Fibroblast of lung (primary cell): ENCODE results near the gene STK36. TPM values are rescaled to one million over a fixed set of nuclear protein-coding genes. Genes with fewer than 3 reads are reported as not detected.

Experiments used
- DNase-seq, 2 donors: peaks; one replicate each; pipeline versions ENCODE4 v3.0.0 to v3.0.0-alpha.2; 2010; ENCODE audit warnings: low read depth in 2 of 2
- H2AFZ ChIP-seq: 2 replicates; pipeline ENCODE4 v1.5.1; 2012; ENCODE audit warnings: low read length, control low read depth, inconsistent platforms
- H3K27ac ChIP-seq: 2 replicates; pipeline ENCODE4 v1.5.1; 2011; ENCODE audit warnings: low read length, control low read depth; ENCODE audit not compliant: insufficient read depth
- H3K27me3 ChIP-seq: 2 replicates; pipeline ENCODE4 v1.5.1; 2011; ENCODE audit warnings: mild to moderate bottlenecking, low read length; ENCODE audit not compliant: control insufficient read depth, insufficient read depth
- H3K36me3 ChIP-seq: 2 replicates; pipeline ENCODE4 v1.5.1; 2011; ENCODE audit warnings: low read length; ENCODE audit not compliant: control insufficient read depth, insufficient read depth
- H3K4me1 ChIP-seq: 2 replicates; pipeline ENCODE4 v1.5.1; 2011; ENCODE audit warnings: low read length; ENCODE audit not compliant: control insufficient read depth, insufficient read depth; ENCODE audit errors: extremely low read depth
- H3K4me2 ChIP-seq: 2 replicates; pipeline ENCODE4 v1.5.1; 2011; ENCODE audit warnings: low read length, control low read depth; ENCODE audit not compliant: insufficient read depth; ENCODE audit errors: extremely low read depth
- H3K4me3 ChIP-seq, 4 experiments: fragments of 200-600 bp in 1 of 4; sonication (generic) in 1 of 4; replicated peaks in 1 of 4; 2 replicates each; pipeline ENCODE4 v1.5.1; 2011 to 2016; ENCODE audit warnings: low read length in 4 of 4, low read depth in 3 of 4, mild to moderate bottlenecking in 3 of 4, control low read depth in 2 of 4, inconsistent platforms in 1 of 4, mixed read lengths in 1 of 4; ENCODE audit not compliant: insufficient read depth in 1 of 4; ENCODE audit errors: control extremely low read depth in 1 of 4
- H3K79me2 ChIP-seq: 2 replicates; pipeline ENCODE4 v1.5.1; 2012; ENCODE audit warnings: mild to moderate bottlenecking, low read length, inconsistent platforms; ENCODE audit not compliant: control insufficient read depth, insufficient read depth
- H3K9ac ChIP-seq: 2 replicates; pipeline ENCODE4 v1.5.1; 2011; ENCODE audit warnings: mild to moderate bottlenecking, low read length, control low read depth; ENCODE audit not compliant: insufficient read depth
- H3K9me3 ChIP-seq: 2 replicates; pipeline ENCODE4 v1.5.1; 2012; ENCODE audit warnings: low read depth, low read length; ENCODE audit not compliant: control insufficient read depth, insufficient read depth
- H4K20me1 ChIP-seq: 2 replicates; pipeline ENCODE4 v1.5.1; 2011; ENCODE audit warnings: low read length; ENCODE audit not compliant: control insufficient read depth, insufficient read depth; ENCODE audit errors: extremely low read depth
- CTCF ChIP-seq, 2 donors: IDR thresholded peaks in 1 of 2; conservative IDR thresholded peaks in 1 of 2; 1 replicate in 1 of 2; 2 replicates in 1 of 2; pipeline ENCODE4 v1.5.1; 2011 to 2012; ENCODE audit warnings: low read length in 2 of 2, control low read depth in 1 of 2, inconsistent platforms in 1 of 2, low read depth in 1 of 2, mild to moderate bottlenecking in 1 of 2
- EZH2 ChIP-seq: IDR thresholded peaks from 2 replicates; pipeline ENCODE4 v1.5.1; 2012; ENCODE audit warnings: low read length, control low read depth, mild to moderate bottlenecking; ENCODE audit errors: missing control alignments
- polyA plus RNA-seq, 2 donors: library from polyadenylated mRNA; depleted of rRNA in 1 of 2; stranded (reverse) in 1 of 2; unstranded in 1 of 2; fragments of >200 nt; gene quantifications; 2 replicates each; pipeline ENCODE4 v1.2.1, GENCODE V29; 2011 to 2012; ENCODE audit warnings: missing spikeins in 1 of 2
- total RNA-seq: library from RNA; depleted of rRNA; stranded (reverse); fragments of >200 nt; gene quantifications from 2 replicates; pipeline ENCODE4 v1.2.1, GENCODE V29; 2014

The STK36 gene
- total and polyA plus RNA-seq, 2 donors (not counting 1 experiment from before 2014, with no cell fraction given) = 21.4 to 36.0 TPM

- Histone ChIP-seq H3K36me3 (peaks cover 16% of the 10 kb centered on the region), H3K4me3 (no peak overlapping the region), H3K9me3 (no peaks in the 10 kb centered on the region), H2AFZ (no peak overlapping the region), H3K27me3 (no peaks in the 10 kb centered on the region), H3K79me2 (no peaks in the 10 kb centered on the region), H3K9ac (no peak overlapping the region), H3K4me1 (no peaks in the 10 kb centered on the region), H4K20me1 (no peaks in the 10 kb centered on the region), H3K27ac (no peak overlapping the region), H3K4me2 (no peak overlapping the region)
- DNase-seq = no peak
- no peak for TF ChIP-seq EZH2
- no peak for TF ChIP-seq CTCF (conservative IDR thresholded peaks at IDR 0.05 in 1 of 2, IDR thresholded peaks at IDR 0.05 in 1 of 2; ENCODE audit: low read depth in 1 of 2, low read length in 2 of 2)
Observed at GRCh38 chr2:218648787-218649100, 23.1 kb upstream of the STK36 start.

GRCh38 chr2:218655751-218656150 is 16.1 kb upstream of the STK36 start:
- peaks cover 20% of the 10 kb centered on the region for H3K79me2 ChIP-seq
- TF ChIP-seq EZH2 (no peak), CTCF (conservative IDR thresholded peaks at IDR 0.05 in 1 of 2, IDR thresholded peaks at IDR 0.05 in 1 of 2; ENCODE audit: low read depth in 1 of 2, low read length in 2 of 2) (no peak)

GRCh38 chr2:218658671-218659257 is 13.1 kb upstream of the STK36 start:
- H3K79me2 ChIP-seq = peaks cover 20% of the 10 kb centered on the region
- H3K27ac ChIP-seq = peak overlapping the region; percentile 57

More at GRCh38 chr2:218655751-218656150, 16.1 kb upstream of the STK36 start:
- Histone ChIP-seq H3K36me3 (peaks cover 10% of the 10 kb centered on the region), H3K27ac (no peak overlapping the region), H3K9ac (no peak overlapping the region), H2AFZ (no peak overlapping the region), H3K9me3 (no peaks in the 10 kb centered on the region), H4K20me1 (no peaks in the 10 kb centered on the region), H3K27me3 (no peaks in the 10 kb centered on the region), H3K4me2 (no peak overlapping the region), H3K4me1 (no peaks in the 10 kb centered on the region), H3K4me3 (no peak overlapping the region)
- no peak for DNase-seq

More at GRCh38 chr2:218658671-218659257, 13.1 kb upstream of the STK36 start:
- Histone ChIP-seq H3K9me3 (no peaks in the 10 kb centered on the region), H3K4me1 (no peaks in the 10 kb centered on the region), H3K4me3 (peak overlapping the region; percentile 40 to 95 (median 74)), H2AFZ (peak overlapping the region; percentile 67), H3K27me3 (no peaks in the 10 kb centered on the region), H3K36me3 (peaks cover 19% of the 10 kb centered on the region), H3K4me2 (peak overlapping the region; percentile 79), H3K9ac (peak overlapping the region; percentile 35), H4K20me1 (no peaks in the 10 kb centered on the region)
- peak; percentile 27 to 36 for DNase-seq
- TF ChIP-seq CTCF (conservative IDR thresholded peaks at IDR 0.05 in 1 of 2, IDR thresholded peaks at IDR 0.05 in 1 of 2; ENCODE audit: low read depth in 1 of 2, low read length in 2 of 2) (peak; percentile 47 to 48), EZH2 (no peak)
